Smooth muscle cell (in vitro differentiated cells): ENCODE results near the gene MAP3K5. TPM values are rescaled to one million over a fixed set of nuclear protein-coding genes. Genes with fewer than 3 reads are reported as not detected.

Experiments
- DNase-seq: peaks from one replicate; lab custom pipeline; 2025; ENCODE audit not compliant: unreplicated experiment; lab: John Stamatoyannopoulos, UW
- H2AFZ ChIP-seq: fragments of 200-600 bp; sonication (generic); 2 replicates; pipeline ENCODE4 v1.6.0; 2016; ENCODE audit warnings: antibody characterized with exemption, low read depth, mild to moderate bottlenecking
- H3F3A ChIP-seq: fragments of 200-600 bp; sonication (generic); 2 replicates; pipeline ENCODE4 v1.6.0; 2017; ENCODE audit warnings: antibody characterized with exemption, low read depth
- H3K27ac ChIP-seq: fragments of 200-600 bp; sonication (generic); 2 replicates; pipeline ENCODE4 v1.5.1; 2016; ENCODE audit warnings: low read depth, mild to moderate bottlenecking
- H3K27me3 ChIP-seq: fragments of 200-600 bp; sonication (generic); 2 replicates; pipeline ENCODE4 v1.6.1; 2016; ENCODE audit warnings: low read depth, mild to moderate bottlenecking
- H3K36me3 ChIP-seq: fragments of 200-600 bp; sonication (generic); 2 replicates; pipeline ENCODE4 v1.5.1; 2016; ENCODE audit warnings: low read depth
- H3K4me1 ChIP-seq: fragments of 200-600 bp; sonication (generic); 2 replicates; pipeline ENCODE4 v1.5.1; 2016; ENCODE audit warnings: low read depth
- H3K4me2 ChIP-seq: fragments of 200-600 bp; sonication (generic); 2 replicates; pipeline ENCODE4 v1.6.0; 2016; ENCODE audit warnings: mild to moderate bottlenecking
- H3K4me3 ChIP-seq: fragments of 200-600 bp; sonication (generic); 2 replicates; pipeline ENCODE4 v1.5.1; 2016; ENCODE audit warnings: mild to moderate bottlenecking
- H3K79me2 ChIP-seq: fragments of 200-600 bp; sonication (generic); 2 replicates; pipeline ENCODE4 v1.6.0; 2016; ENCODE audit warnings: low read depth, mild to moderate bottlenecking
- H3K9ac ChIP-seq: fragments of 200-600 bp; sonication (generic); 2 replicates; pipeline ENCODE4 v1.6.0; 2016; ENCODE audit warnings: low read depth
- H3K9me3 ChIP-seq: fragments of 200-600 bp; sonication (generic); replicated peaks from 2 replicates; pipeline ENCODE4 v1.5.1; 2016; ENCODE audit warnings: low read depth
- H4K20me1 ChIP-seq: fragments of 200-600 bp; sonication (generic); 2 replicates; pipeline ENCODE4 v1.6.0; 2016; ENCODE audit warnings: low read depth
- CTCF ChIP-seq: fragments of 200-600 bp; sonication (generic); IDR thresholded peaks from 2 replicates; pipeline ENCODE4 v1.5.1; 2017; ENCODE audit warnings: borderline replicate concordance, mild to moderate bottlenecking, antibody characterized with exemption; ENCODE audit not compliant: insufficient read depth, poor library complexity, severe bottlenecking
- WGBS: methylation state at CpG from one replicate; pipeline ENCODE4 v1.1.7; 2016; ENCODE audit warnings: low lambda C conversion rate; 5-methylcytosine and 5-hydroxymethylcytosine counted together
- polyA plus RNA-seq: library from polyadenylated mRNA; unstranded; fragments of >200 nt; fragmentation: Nextera tagmentation; extraction: Ambion mirVana; gene quantifications from 2 replicates; pipeline ENCODE4 v1.2.1, GENCODE V29; 2016
- total RNA-seq: library from RNA; depleted of rRNA; stranded (reverse); fragments of >200 nt; gene quantifications from 2 replicates; pipeline ENCODE4 v1.2.3, GENCODE V29; 2014

Gene MAP3K5
- total and polyA plus RNA-seq, 2 experiments from 2014 or later = 0.93 to 2.1 TPM

- DNase-seq = no peak
Measured at GRCh38 chr6:136525586-136526195, 266.6 kb downstream of the MAP3K5 start.

GRCh38 chr6:136524936-136525413, 267.3 kb downstream of the MAP3K5 start:
- no peak for TF ChIP-seq CTCF
- Histone ChIP-seq H3K4me1 (peaks cover 31% of the 10 kb centered on the region), H3K4me3 (no peak overlapping the region), H3K4me2 (no peak overlapping the region), H3K9me3 (no peaks in the 10 kb centered on the region), H3K27ac (no peak overlapping the region), H2AFZ (no peak overlapping the region), H3K27me3 (no peaks in the 10 kb centered on the region), H4K20me1 (no peaks in the 10 kb centered on the region), H3K9ac (no peak overlapping the region), H3K79me2 (no peaks in the 10 kb centered on the region), H3K36me3 (no peaks in the 10 kb centered on the region), H3F3A (no peaks in the 10 kb centered on the region)
- 82% methylated on average over 2 of the region's 2 CpGs for WGBS
- no peak for DNase-seq

More at GRCh38 chr6:136525586-136526195, 266.6 kb downstream of the MAP3K5 start:
- Histone ChIP-seq H3K4me2 (no peak overlapping the region), H2AFZ (no peak overlapping the region), H4K20me1 (no peaks in the 10 kb centered on the region), H3K9ac (no peak overlapping the region), H3K4me1 (peaks cover 31% of the 10 kb centered on the region), H3K36me3 (no peaks in the 10 kb centered on the region), H3F3A (no peaks in the 10 kb centered on the region), H3K27ac (no peak overlapping the region), H3K4me3 (no peak overlapping the region), H3K27me3 (no peaks in the 10 kb centered on the region), H3K79me2 (no peaks in the 10 kb centered on the region), H3K9me3 (no peaks in the 10 kb centered on the region)
- 54% methylated on average over 8 of the region's 8 CpGs for WGBS
- TF ChIP-seq CTCF = no peak

GRCh38 chr6:136524339-136524935, 267.8 kb downstream of the MAP3K5 start:
- 79% methylated on average over 2 of the region's 2 CpGs for WGBS
- DNase-seq = no peak
- H3K27ac ChIP-seq = no peak overlapping the region

More at GRCh38 chr6:136524339-136524935, 267.8 kb downstream of the MAP3K5 start:
- H3K4me1 ChIP-seq = peaks cover 31% of the 10 kb centered on the region
- no peak overlapping the region for H3K4me3 ChIP-seq
- H3K9ac ChIP-seq = no peak overlapping the region
- H3K27me3 ChIP-seq = no peaks in the 10 kb centered on the region
- H3K36me3 ChIP-seq = no peaks in the 10 kb centered on the region
- H3F3A ChIP-seq = no peaks in the 10 kb centered on the region
- H2AFZ ChIP-seq = no peak overlapping the region
- TF ChIP-seq CTCF = no peak
- H3K4me2 ChIP-seq = no peak overlapping the region
- H4K20me1 ChIP-seq = no peaks in the 10 kb centered on the region
- H3K79me2 ChIP-seq = no peaks in the 10 kb centered on the region
- no peaks in the 10 kb centered on the region for H3K9me3 ChIP-seq
